GM21447 (cell line): Measurements from ENCODE around the gene CD300A.

Experiments
- ATAC-seq: cut with Tn5 transposase; IDR thresholded peaks from one replicate; pipeline ENCODE4 v1.9.1; 2021; ENCODE audit not compliant: unreplicated experiment

The CD300A gene

GRCh38 chr17:74439691-74440567 is 26.5 kb upstream of the CD300A start:
- no peak for ATAC-seq

- no peak for ATAC-seq
These were observed 24.9 kb upstream of the CD300A start for GRCh38 chr17:74441537-74441936.

- ATAC-seq: no peak
These were observed 24.2 kb upstream of the CD300A start for GRCh38 chr17:74442291-74442669.

- ATAC-seq: peak; percentile 75
These were observed 23.5 kb upstream of the CD300A start for GRCh38 chr17:74442670-74443515.

- no peak for ATAC-seq
These were observed 22.7 kb upstream of the CD300A start for GRCh38 chr17:74443516-74444296.

DNA sequence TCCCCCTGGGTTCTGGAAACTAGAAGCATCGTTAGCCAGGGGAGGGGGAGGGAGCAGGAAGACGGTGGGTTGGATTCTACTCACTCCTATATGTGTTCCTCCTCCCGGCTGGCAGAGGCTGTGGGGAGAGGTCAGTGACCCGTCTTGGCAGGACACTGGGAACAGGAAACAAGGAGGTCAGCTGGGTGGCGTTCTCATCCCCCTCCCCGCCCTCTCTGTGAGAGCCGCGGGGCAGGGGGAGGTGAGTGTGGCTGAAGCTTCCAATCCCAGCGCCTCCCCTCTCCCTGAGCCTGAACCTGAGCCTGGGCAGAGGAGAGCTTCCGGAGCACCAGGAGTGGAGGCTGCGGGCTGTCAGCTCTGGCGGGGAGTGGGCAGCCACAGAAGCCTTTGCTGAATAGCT is 22.0 kb upstream of the CD300A start:
- no peak for ATAC-seq

GRCh38 chr17:74445158-74445557 is 21.3 kb upstream of the CD300A start:
- no peak for ATAC-seq

DNA sequence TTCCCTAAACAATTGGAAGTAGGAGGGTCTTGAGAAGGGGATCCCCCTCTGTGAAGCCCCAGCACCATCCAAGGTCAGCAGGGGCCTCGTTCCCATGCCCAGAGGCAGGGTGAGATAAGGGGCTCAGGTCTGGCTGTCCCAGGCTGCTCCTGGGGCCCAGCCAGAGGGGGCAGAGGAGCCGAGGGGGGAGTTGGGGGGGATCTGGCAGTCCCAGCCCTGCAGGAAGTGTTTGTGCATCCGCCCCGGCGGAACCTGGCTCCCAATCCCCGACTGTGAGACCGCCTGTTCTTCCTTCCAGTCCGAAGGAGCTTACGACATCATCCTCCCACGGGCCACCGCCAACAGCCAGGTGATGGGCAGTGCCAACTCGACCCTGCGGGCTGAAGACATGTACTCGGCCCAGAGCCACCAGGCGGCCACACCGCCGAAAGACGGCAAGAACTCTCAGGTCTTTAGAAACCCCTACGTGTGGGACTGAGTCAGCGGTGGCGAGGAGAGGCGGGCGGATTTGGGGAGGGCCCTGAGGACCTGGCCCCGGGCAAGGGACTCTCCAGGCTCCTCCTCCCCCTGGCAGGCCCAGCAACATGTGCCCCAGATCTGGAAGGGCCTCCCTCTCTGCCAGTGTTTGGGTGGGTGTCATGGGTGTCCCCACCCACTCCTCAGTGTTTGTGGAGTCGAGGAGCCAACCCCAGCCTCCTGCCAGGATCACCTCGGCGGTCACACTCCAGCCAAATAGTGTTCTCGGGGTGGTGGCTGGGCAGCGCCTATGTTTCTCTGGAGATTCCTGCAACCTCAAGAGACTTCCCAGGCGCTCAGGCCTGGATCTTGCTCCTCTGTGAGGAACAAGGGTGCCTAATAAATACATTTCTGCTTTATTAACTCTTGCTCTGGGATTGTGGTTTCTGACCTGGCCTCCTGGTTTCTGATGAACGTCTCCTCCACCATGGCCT is 19.6 kb upstream of the CD300A start:
- no peak for ATAC-seq

GRCh38 chr17:74447628-74448159 is 18.7 kb upstream of the CD300A start:
- no peak for ATAC-seq

DNA sequence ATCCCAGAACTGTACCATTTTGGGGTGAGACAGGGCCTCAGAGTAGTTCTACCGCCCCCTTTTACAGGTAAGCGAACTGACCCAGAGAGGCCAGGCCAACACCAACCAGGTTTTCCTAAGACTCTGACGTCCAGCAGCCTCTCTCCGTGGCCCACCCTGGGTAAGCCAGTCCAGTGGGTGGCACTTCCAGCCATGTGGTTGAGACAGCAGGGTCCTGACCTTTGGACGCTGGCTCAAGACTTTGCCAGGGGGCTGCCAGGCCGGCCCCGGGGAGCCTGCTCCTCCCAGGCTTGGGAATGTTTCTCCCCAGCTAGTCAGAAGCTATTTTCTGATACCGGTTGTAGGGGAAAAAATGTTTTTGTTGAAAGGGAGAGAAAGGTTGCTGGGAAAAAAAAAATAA is 17.7 kb upstream of the CD300A start:
- ATAC-seq: no peak

DNA sequence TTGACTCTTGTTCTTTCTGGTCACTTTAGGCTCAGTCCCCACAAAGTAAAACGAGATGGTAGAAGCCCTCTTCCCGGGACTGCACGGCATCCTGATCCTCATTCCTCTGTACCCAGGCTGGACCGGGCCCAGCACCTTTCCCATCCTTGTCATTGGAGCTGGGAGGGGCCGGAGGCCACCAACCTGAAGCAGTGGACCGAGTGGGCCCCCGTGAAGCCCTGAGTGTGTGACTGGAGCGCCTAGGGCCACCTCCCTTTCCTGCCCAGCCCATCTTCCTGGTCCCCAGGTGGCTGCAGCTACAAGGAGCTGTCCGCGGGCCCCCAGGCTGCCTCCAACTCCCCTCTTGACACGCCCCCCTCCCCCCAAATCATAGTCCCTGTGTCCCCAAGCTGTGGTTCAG is 17.1 kb upstream of the CD300A start:
- ATAC-seq: no peak

DNA sequence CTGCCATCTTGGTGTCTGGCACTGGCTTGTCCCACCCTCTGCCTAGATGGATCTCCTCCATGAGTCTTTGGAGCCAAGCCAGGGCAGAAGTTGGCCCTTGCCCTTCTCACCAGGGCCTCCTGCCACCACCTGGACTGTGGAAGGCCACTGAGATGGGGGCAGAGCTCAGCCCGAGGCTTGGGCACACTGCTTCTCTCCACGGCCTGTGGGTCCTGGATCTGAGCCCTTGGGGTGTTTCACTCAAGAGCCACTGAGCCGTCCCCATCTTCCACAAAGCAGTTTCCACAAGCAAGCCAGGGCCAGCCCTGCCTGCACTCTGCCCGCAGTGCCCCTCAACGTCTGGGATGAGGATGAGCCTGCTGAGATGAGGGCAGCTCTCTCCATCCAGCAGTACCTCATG is 16.7 kb upstream of the CD300A start:
- no peak for ATAC-seq

GRCh38 chr17:74450231-74450630 is 16.2 kb upstream of the CD300A start:
- no peak for ATAC-seq

- no peak for ATAC-seq
These were observed 15.5 kb upstream of the CD300A start for GRCh38 chr17:74450925-74451403.

DNA sequence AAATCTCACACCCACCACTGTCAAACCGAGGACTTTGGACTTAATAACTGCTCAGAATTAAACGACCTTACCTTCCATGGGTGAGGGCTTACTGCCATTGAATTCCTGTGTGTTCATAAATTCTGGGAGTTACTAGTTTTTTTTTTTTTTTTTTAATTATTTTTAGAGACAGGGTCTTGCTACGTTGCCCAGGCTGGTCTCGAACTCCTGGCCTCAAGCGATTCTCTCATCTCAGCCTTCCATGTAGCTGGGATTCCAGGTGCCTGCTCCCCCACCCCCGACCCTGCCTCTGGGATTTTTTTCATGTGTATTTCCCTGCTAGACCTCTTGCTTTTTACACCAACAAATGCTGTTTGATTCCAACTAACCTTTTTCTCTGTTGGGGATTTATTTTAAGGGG is 14.9 kb upstream of the CD300A start:
- ATAC-seq: no peak

- no peak for ATAC-seq
These were observed 14.2 kb upstream of the CD300A start for GRCh38 chr17:74452033-74452840.

GRCh38 chr17:74452841-74453661 is 13.4 kb upstream of the CD300A start:
- ATAC-seq: no peak

- ATAC-seq: peak; percentile 24
These were observed 12.7 kb upstream of the CD300A start for GRCh38 chr17:74453665-74454196.
